Femur (tissue), 1 donor: Measurements from ENCODE around the gene CSNK1G2.

Source experiments
- DNase-seq: peaks from one replicate; pipeline ENCODE4 v3.0.0-alpha.2; 2017

Gene CSNK1G2

GRCh38 chr19:1920644-1921043, 20.3 kb upstream of the CSNK1G2 start:
- no peak for DNase-seq

- no peak for DNase-seq
Observed at GRCh38 chr19:1921326-1921725, 19.6 kb upstream of the CSNK1G2 start.

- no peak for DNase-seq
Observed at GRCh38 chr19:1921825-1922224, 19.1 kb upstream of the CSNK1G2 start.

- no peak for DNase-seq
Observed at GRCh38 chr19:1922803-1923202, 18.2 kb upstream of the CSNK1G2 start.

- no peak for DNase-seq
Observed at GRCh38 chr19:1923319-1923718, 17.7 kb upstream of the CSNK1G2 start.

- no peak for DNase-seq
Observed at GRCh38 chr19:1924320-1924961, 16.5 kb upstream of the CSNK1G2 start.

- DNase-seq: no peak
Observed at GRCh38 chr19:1925544-1925943, 15.4 kb upstream of the CSNK1G2 start.

- DNase-seq: peak; percentile 82
Observed at GRCh38 chr19:1929021-1929742, 11.8 kb upstream of the CSNK1G2 start.

GRCh38 chr19:1931445-1931844, 9.5 kb upstream of the CSNK1G2 start:
- DNase-seq: no peak

- DNase-seq: no peak
Observed at GRCh38 chr19:1932395-1932794, 8.6 kb upstream of the CSNK1G2 start.

GRCh38 chr19:1933244-1933643, 7.7 kb upstream of the CSNK1G2 start:
- DNase-seq: no peak

- DNase-seq: no peak
Observed at GRCh38 chr19:1933942-1934341, 7.0 kb upstream of the CSNK1G2 start.

- DNase-seq: peak; percentile 66
Observed at GRCh38 chr19:1935484-1936208, 5.3 kb upstream of the CSNK1G2 start.

GRCh38 chr19:1936430-1936829, 4.5 kb upstream of the CSNK1G2 start:
- no peak for DNase-seq

GRCh38 chr19:1936916-1937610, 3.9 kb upstream of the CSNK1G2 start:
- no peak for DNase-seq

- no peak for DNase-seq
Observed at GRCh38 chr19:1938071-1938470, 2.9 kb upstream of the CSNK1G2 start.

GRCh38 chr19:1942078-1942933, 1.3 kb downstream of the CSNK1G2 start:
- DNase-seq: peak; percentile 84

- DNase-seq: no peak
Observed at GRCh38 chr19:1942934-1943555, 2.1 kb downstream of the CSNK1G2 start.

- no peak for DNase-seq
Observed at GRCh38 chr19:1943661-1944087, 2.7 kb downstream of the CSNK1G2 start.

GRCh38 chr19:1944088-1944915, 3.3 kb downstream of the CSNK1G2 start:
- no peak for DNase-seq
